ENCODE results near the gene EGFLAM. TPM values are rescaled to one million over a fixed set of nuclear protein-coding genes. Genes with fewer than 3 reads are reported as not detected.
A peak's percentile ranks its signal among the peaks of the same experiment; 100 is the strongest.
"Not testable (repeated sequence)": the region's sequence is repeated elsewhere in the genome, so short reads cannot be mapped to it uniquely, and the experiment has no call there.

Gene EGFLAM
- total RNA-seq, 1 experiment from 2014 or later, result 22.4 TPM

DNA sequence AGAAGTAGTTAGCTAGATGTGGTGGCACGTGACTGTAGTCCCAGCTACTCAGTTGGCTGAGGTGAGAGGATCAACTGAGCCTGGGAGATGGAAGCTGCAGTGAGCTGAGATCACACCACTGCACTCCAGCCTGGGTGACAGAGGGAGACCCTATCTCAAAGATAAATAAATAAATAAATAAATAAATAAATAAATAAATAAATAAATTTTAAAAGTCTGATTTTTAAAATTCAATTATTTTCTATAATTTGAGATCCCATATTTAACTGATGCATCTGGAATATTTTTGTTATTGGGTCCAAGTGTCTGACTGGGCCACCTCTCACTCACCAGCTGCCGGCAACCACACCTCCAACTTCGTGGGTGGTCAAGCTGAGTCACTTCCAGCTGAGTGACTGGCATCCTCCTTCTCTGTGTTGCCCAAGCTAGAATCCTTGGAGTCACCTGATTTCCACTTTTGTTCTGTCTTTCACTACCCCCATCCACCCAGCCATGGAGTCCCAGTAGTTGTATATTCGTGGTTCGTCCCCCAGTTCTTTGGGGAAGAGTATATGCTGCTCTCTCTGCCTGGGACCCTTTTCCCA, 70.9 kb downstream of the EGFLAM start:
- DNase-seq (ENCODE audit: low read depth), result peak; percentile 81

DNA sequence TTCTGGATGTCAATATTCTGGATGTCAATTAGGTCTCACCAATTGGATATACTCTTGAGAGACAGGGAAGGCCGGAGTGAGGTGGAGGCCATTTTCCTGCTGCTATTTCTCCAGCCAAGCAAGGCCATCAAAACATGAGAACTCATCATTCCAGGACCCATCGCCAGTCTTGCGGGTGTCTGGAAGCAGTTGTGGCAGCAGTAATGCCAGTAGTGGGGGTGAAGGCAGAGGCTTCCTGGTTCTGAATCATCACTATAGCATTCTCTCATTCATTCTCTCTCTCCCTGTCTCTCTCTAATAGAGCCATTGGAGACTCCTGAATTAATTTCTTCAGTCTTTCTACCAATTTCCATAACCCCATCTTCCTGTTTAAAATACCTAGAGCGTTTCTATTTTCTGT, 71.8 kb downstream of the EGFLAM start:
- peak; percentile 59 for DNase-seq (ENCODE audit: low read depth)

DNA sequence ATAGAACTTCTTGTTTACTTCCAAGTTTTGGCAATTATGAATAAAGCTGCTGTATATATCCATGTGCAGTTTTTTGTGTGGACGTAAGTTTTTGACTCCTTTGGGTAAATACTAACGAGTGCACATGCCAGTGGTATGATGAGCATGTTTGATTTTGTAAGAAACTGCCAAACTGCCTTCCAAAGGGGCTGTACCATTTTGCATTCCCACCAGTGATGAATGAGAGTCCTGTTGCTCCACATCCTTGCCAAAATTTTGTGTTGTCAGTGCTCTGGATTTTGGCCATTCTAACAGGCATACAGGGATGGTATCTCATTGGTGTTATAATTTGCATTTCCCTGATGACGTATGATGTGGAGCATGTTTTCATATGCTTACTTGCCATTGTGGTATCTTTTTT, 73.5 kb downstream of the EGFLAM start:
- no peak for DNase-seq (ENCODE audit: low read depth)

DNA sequence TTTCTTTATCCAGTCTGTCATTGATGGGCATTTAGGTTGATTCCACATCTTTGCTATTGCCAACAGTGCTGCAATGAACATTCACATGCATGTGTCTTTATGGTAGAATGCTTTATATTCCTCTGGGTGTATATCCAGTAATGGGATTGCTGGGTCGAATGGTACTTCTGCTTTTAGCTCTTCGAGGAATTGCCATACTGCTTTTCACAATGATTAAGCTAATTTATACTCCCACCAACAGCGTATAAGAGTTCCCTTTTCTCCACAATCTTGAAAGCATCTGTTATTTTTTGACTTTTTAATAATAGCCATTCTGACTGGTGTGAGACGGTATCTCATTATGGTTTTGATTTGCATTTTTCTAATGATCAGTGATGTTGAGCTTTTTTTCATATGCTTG, 74.8 kb downstream of the EGFLAM start:
- DNase-seq (ENCODE audit: low read depth), result not testable (repeated sequence)

DNA sequence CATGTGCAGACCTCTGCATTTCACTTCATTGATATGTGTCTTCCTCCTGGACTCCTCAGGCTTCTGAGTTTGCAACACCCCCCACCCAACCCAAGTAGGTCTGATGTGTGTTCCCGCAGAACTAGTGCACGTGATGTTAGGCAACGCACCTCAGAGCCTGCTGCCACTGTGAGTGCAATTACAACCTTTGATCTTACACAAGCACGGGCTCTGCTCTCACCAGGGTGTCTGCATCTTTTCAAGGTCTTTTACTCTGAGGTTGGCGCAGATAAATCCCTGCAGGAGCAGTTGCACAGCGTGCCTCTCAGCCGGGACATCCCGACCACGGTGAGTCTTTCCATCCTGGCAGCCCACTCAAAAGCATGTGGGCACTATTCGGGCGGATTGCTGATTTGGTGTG, 80.1 kb downstream of the EGFLAM start:
- no peak for DNase-seq (ENCODE audit: low read depth)

DNA sequence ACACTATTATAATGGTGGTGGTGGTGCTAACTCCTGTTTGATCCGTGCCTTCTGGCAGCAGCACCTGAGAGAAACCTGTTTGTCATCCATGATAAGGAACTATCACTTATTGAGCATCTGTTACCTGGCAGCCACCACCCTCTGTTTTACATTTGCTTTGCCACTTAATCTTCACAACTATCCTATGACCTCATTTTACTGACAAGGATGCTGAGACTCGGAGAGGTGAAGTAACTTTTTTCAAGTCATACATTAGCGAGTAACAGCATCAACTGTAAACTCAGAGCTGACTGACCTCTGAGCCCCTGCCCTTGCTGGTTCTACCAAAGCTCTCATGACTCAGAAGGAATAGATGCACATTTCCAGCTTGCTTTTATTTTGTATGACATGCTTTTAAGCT, 81.1 kb downstream of the EGFLAM start:
- no peak for DNase-seq (ENCODE audit: low read depth)

DNA sequence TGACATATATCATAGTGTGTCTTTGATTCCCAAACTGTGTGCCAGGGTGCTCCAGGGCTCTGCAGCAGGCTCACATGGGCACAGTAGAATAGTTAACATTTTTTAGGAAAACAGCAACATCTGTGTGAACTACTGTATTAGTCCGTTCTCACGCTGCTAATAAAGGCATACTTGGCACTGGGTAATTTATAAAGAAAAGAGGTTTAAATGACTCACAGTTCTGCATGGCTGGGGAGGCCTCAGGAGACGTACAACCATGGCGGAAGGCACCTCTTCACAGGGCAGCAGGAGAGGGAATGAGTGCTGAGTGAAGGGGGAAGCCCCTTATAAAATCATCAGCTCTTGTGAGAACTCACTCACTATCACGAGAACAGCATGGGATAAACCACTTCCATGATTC, 82.7 kb downstream of the EGFLAM start:
- DNase-seq (ENCODE audit: low read depth), result no peak

DNA sequence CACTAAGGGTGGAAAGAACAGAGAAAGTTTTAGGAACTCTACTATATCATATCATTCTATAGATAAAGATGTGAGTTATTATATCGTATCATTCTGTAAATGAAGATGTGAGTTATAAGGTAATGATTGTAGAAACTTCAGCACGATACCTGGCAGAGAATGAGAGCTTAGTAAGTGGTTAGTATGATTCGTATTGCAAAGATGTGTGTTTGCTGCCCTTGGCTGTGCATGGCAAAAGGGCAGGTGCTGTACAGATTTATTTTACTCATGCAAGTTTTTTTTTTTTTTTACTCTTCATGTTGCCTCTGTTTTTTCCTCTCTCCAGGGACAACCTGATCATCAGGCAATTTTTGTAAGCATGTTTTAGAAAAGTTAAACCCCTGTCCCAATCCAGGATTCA, 83.3 kb downstream of the EGFLAM start:
- DNase-seq (ENCODE audit: low read depth), result no peak

DNA sequence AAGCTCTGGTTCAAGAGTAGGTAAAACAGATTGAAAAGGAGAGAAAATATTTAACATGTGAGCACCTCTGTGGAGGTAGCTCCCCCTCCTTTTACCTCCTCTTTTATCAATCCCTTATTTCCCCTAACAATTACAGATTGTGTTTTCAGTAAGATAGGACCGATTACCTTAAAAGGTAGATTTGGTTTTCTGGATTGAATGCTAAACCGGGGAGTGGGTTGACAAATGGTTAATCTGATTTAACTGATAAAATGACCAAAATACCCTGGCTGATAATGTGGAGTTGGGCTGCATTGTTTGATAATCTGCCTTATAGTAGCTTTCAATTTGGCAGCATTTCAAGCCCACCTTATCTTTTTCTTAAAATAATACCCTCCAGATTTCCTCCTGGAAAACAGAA, 83.9 kb downstream of the EGFLAM start:
- DNase-seq (ENCODE audit: low read depth), result no peak

DNA sequence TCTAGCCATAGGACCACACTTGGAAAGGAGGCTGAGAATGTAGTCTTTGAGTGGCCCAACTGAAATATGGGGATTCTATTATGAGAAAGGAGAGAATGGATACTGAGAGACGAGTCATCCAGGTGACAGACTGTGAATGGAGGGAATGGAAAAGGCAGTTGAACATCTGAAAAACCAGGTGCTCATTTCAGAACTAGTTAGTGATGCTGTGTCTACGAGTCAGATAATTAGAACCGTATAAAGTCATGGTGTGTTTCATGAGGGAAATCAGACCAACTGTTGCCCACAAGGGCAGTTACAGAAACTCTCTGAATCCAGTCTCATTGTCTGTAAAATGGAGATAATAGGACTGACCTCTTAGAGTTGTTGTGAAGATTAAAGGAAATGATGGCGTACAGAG, 86.5 kb downstream of the EGFLAM start:
- DNase-seq (ENCODE audit: low read depth), result no peak

DNA sequence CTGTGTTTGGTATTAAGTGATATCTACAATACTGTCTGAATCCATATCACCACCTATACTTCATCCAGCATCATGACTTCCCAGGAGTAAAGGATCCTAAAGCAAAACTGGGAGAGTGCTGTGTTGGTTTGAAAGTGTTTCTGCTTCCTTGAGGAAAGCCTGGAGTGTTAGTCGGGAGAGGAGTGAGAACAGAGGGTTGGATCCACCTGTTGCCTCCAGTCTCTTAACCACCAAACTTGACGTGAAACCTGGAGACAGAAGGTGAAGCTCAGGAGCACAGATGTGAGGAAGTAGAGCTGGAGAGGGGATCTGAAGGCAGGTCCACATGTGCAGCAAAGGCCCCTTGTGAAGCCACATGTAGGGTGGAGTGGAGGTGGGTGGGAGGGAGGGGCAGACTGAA, 88.2 kb downstream of the EGFLAM start:
- DNase-seq (ENCODE audit: low read depth), result no peak

DNA sequence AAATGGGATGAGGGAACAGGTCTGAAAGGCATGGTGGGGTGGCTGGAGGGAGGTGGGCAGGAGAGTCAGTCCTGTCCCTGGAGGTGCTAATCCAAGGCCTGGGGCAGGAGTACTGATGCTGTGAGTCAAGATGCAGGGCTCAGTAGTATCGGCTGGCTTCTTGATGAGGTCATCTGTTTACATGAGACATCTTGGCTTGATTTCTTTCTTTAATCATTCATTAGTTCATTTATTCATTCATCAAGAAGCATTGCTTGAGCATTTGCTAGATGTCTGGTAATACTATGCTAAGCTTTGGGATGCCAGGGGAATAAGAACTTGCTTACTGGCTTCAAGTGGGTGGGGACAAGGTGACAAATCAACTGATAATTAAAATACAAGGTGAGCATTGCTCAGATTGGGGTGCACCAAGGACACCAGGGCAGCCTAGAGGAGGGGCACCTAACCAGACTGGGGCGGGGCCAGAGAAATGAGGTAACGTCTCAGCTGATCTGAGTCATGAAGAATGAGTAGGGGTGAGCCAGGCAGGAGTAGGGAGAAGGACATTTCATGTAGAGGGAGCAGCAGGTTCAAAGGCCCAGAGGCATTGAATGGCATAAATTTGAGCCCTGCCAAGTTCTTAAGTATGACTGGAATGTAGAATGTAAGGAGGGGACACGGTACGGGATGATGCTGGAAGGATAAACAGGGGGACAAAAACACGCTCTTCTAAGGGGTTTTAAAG, 88.8 kb downstream of the EGFLAM start:
- no peak for DNase-seq (ENCODE audit: low read depth)

DNA sequence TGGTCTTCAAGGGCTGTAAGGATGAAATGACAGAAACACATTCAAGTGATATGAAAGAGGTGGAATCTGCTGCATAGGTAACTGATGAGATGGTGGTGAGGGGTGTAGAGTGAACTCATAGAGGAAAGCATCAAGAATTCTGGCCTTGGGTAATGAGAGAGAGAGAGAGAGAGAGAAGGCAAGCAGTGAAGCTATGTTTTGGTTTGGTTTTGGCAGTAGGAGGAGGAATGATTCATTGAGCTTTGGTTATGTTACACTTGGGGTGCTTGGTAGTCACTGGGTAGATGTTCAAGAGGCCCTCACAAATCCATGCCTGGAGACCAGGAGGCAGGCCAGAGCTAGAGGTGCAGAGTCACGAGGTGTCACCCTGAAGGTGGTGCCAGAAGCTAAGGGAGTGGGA, 89.5 kb downstream of the EGFLAM start:
- DNase-seq (ENCODE audit: low read depth), result no peak

DNA sequence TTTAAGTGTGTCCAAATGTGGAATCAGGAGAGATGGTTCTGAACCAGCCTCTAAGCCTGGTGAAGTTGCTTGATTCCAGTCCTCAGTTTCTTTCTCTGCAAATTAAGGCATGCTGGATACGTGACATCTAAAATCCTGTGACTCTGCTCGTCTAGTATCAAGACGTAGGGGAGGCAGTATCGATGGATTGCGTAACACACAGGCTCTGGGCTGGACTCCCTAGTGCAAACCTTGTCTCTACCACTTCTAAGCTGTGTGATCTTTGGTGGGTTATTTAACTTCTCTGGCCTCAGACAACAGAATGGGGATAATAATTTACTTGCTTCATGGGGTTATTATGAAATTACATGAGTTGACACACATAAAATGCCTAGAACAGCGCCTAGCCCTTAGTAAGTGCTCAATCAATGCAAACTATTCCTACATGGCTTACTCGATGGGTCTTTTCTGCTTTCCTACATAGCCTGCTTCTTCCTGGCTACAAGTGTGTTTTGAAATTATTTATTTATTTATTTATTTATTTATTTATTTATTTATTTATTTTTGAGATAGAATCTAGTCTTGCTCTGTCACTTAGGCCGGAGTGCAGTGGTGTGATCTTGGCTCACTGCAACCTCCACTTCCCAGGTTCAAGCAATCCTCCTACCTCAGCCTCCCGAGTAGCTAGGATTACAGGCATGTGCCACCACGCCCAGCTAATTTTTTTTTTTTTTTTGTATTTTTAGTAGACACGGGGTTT, 102.1 kb downstream of the EGFLAM start:
- no peak for DNase-seq (ENCODE audit: low read depth)

DNA sequence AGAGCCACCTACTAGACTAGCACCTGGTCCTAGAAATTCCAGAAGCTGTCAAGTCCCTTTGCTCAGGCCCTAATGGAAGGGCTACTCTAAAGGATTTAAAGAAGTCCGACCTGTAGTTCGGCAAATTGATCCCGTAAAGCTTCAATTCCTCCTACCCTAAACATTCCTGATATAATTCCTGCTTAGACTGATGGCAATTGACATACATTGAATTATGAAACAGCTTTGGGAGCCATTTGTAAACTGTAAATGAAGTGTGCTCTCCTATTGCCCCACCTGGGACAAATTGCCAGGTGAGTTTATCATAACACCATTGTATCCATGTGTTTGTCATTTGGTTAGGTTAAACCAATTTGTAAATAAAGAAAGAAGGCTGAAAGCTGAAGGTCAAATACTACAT, 104.4 kb downstream of the EGFLAM start:
- no peak for DNase-seq (ENCODE audit: low read depth)

DNA sequence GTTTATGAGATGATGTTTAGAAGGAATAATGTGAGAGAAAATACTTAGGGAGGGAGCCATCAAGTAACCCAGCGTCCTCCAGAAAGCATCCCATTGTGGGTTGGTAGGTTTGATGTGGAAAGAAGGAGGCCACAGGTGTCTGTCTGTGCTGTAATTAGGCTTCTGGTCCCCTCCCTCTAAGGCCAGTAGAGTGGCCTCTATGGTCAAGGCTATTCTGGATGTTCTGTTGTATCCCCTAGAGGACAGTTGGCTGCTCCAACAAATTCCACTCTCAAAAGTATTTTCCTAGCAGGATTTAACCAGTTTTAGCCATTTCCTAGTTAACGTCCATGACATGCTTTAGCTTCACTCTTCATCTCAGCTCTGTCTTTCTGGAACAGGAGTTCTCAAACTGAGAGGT, 106.5 kb downstream of the EGFLAM start:
- DNase-seq (ENCODE audit: low read depth), result no peak

DNA sequence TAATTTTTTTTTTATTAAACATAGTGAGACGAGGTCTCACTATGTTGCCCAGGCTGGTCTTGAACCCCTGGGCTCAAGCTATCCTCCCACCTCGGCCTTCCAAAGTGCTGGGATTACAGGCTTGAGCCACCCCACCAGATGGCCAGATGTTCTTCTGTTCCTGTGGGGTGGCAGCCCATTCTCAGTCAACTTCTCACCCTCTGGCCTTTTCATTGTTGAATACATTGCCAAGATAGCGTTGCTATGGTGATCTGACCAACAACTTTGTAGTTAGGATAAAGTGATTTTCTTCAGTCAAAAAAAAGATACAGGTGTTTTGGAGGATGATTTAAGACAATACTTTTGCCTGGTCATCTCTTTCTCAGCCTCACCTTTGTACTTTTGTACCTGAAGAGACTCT, 109.1 kb downstream of the EGFLAM start:
- DNase-seq (ENCODE audit: low read depth), result no peak

DNA sequence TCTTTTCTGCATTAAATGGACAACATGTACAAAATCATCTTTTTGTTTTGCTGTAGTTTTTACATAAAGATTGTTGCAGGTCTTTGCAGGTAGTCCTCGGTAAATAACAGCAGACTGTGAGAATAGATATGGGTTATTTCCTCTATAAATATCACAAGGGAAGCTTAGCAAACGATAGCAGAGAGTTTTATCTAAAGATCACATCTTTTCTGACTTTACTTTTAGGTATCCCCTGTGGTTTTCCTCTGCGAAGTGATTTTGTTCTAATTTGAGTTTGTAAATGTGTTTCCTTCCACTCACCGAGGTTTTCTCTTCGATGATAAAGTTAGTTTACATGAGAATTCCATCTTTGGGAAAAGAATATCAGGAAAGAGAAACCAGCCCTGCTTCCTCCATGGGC, 109.6 kb downstream of the EGFLAM start:
- DNase-seq (ENCODE audit: low read depth), result no peak

DNA sequence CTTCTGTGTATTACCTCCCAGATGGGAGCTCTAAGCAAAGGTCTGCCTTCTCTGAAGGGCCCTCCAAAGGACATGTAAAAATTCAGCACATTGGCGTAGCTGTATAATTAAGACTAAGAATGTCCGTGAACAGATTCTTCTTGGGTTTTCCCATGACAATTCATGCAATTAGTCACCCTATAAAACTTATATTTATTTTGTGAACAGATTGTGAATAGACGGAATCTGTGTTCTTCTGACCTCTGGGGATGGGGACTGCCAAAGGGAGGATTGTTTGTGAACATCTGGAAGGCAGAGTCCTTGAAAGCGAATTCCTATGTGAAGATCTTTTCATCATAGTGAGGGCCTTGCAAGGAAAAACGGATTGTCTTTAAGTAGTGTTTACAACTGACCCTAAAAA, 111.3 kb downstream of the EGFLAM start:
- DNase-seq (ENCODE audit: low read depth), result no peak

DNA sequence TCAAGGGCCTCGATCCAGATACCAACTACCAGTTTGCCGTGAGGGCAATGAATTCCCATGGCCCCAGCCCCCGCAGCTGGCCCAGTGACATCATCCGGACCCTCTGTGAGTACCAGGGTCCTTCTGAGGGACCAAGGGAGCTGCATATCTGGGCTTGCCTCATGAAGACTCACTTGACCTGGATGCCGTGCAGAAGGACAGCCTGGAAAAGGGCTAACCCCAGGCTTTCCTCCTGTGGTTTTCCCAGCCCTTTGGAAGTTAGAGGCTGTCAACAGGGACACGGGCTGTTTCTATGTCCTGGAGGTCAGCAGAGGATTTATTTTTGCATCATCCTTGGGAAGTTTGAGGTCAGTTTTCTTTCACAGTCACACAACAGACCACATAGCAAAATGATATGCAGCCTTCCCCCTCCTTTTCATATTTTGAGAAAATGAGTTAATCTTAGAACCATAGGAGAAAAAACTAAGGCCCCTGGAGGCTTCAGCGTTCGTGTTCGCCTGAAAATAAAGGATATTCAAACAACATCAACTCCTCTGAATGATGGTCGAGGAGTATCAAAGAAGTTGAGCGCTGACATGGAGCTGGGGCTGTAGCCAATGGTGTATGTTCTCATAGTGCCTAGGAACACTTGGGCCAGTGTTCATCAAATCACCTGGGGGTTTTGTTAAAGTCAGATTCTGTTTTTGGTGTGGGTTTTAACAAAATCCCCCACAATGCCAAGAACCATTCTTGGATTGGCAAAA, 112.2 kb downstream of the EGFLAM start:
- DNase-seq (ENCODE audit: low read depth), result no peak

DNA sequence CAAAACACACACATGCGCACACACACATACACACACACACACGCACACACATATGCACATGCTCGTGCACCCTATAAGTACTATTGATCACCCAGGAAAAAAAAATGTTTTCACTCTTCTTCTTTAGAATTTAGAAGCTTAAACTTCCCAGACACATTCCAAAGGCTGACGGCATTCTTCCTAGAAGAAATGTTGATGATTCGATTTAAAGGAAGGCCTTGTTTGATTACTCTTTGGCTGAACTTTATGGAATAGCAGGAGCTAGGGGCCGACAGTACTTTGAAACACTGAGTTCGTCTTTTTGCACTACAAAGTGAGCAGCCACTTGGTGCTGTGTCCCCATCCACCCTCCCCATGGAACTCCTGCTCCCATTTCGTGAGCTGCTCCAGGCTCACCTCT, 113.2 kb downstream of the EGFLAM start:
- DNase-seq (ENCODE audit: low read depth), result no peak

DNA sequence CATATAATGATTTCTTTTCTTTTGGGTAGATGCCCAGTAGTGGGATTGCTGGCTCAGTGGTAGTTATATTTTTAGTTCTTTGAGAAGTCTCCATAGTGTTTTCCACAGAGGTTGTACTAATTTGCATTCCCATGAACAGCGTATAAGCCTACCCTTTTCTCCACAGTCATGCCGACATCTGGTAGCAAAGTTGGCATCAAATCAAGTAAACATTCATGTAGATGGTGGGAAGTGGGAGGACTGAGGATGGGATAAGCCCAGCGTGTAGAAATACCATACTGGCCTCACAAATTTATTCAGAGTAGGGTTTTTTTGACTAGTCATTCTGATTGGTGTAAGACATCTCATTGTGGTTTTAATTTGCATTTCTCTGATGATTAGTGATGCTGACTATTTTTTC, 115.4 kb downstream of the EGFLAM start:
- peak; percentile 9 for DNase-seq (ENCODE audit: low read depth)
